ENCODE results near the gene KCND3.

GRCh38 chr1:111948209-111949171 lies 41.0 kb downstream of the KCND3 start:
- TF ChIP-seq POLR2AphosphoS5 (IDR thresholded peaks at IDR 0.05; ENCODE audit: low read depth, low read length) (no peak), POLR2A (IDR thresholded peaks at IDR 0.05; ENCODE audit: low read depth, low read length) (no peak)

Measured in GM12892 (cell line).